Parathyroid adenoma (tissue), 2 donors: ENCODE data around the gene ANAPC13.

ENCODE experiments used
- H2AFZ ChIP-seq: fragments of 300-600 bp; sonication (generic); one replicate; pipeline ENCODE4 v1.7.0; 2017; ENCODE audit warnings: antibody characterized with exemption, mild to moderate bottlenecking
- H3K27ac ChIP-seq: fragments of 300-600 bp; sonication (generic); one replicate; pipeline ENCODE4 v1.7.0; 2017
- H3K27me3 ChIP-seq: fragments of 300-600 bp; sonication (generic); one replicate; pipeline ENCODE4 v1.7.0; 2017; ENCODE audit warnings: low read length; ENCODE audit not compliant: control insufficient read depth, insufficient read depth
- H3K36me3 ChIP-seq: fragments of 300-600 bp; sonication (generic); one replicate; pipeline ENCODE4 v1.7.0; 2017; ENCODE audit warnings: low read length; ENCODE audit not compliant: control insufficient read depth, insufficient read depth
- H3K4me1 ChIP-seq: fragments of 300-600 bp; sonication (generic); one replicate; pipeline ENCODE4 v1.7.0; 2017; ENCODE audit warnings: control low read depth
- H3K4me2 ChIP-seq: fragments of 300-600 bp; sonication (generic); one replicate; pipeline ENCODE4 v1.7.0; 2017; ENCODE audit warnings: low read length
- H3K4me3 ChIP-seq: fragments of 300-600 bp; sonication (generic); one replicate; pipeline ENCODE4 v1.7.0; 2017; ENCODE audit warnings: low read depth, low read length
- H3K79me2 ChIP-seq: fragments of 300-600 bp; sonication (generic); one replicate; pipeline ENCODE4 v1.7.0; 2017; ENCODE audit warnings: control low read depth
- H3K9ac ChIP-seq: fragments of 300-600 bp; sonication (generic); one replicate; pipeline ENCODE4 v1.7.0; 2017; ENCODE audit warnings: mild to moderate bottlenecking
- H3K9me3 ChIP-seq: fragments of 300-600 bp; sonication (generic); one replicate; pipeline ENCODE4 v1.7.0; 2017; ENCODE audit warnings: low read length; ENCODE audit not compliant: control insufficient read depth
- TF ChIP-seq, protein P1 (sequence below): fragments of 300-600 bp; sonication (generic); IDR thresholded peaks from one replicate; pipeline ENCODE4 v1.7.0; 2017; ENCODE audit warnings: antibody characterized with exemption, mild to moderate bottlenecking
- donor health status: primary hyperparathyroidism.

ANAPC13 gene

GRCh38 chr3:134428401-134428800 is 57.4 kb downstream of the ANAPC13 start:
- Histone ChIP-seq H3K79me2 (no peaks in the 10 kb centered on the region), H3K9me3 (no peaks in the 10 kb centered on the region), H3K27ac (no peak overlapping the region), H3K4me2 (no peak overlapping the region), H3K4me3 (no peak overlapping the region), H3K36me3 (no peaks in the 10 kb centered on the region), H2AFZ (no peak overlapping the region), H3K9ac (no peak overlapping the region), H3K27me3 (no peaks in the 10 kb centered on the region), H3K4me1 (no peaks in the 10 kb centered on the region)
- TF ChIP-seq, protein P1, sequence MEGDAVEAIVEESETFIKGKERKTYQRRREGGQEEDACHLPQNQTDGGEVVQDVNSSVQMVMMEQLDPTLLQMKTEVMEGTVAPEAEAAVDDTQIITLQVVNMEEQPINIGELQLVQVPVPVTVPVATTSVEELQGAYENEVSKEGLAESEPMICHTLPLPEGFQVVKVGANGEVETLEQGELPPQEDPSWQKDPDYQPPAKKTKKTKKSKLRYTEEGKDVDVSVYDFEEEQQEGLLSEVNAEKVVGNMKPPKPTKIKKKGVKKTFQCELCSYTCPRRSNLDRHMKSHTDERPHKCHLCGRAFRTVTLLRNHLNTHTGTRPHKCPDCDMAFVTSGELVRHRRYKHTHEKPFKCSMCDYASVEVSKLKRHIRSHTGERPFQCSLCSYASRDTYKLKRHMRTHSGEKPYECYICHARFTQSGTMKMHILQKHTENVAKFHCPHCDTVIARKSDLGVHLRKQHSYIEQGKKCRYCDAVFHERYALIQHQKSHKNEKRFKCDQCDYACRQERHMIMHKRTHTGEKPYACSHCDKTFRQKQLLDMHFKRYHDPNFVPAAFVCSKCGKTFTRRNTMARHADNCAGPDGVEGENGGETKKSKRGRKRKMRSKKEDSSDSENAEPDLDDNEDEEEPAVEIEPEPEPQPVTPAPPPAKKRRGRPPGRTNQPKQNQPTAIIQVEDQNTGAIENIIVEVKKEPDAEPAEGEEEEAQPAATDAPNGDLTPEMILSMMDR = no peak
